GM12878 (cell line): Measurements from ENCODE around the gene RBM15. TPM values are rescaled to one million over a fixed set of nuclear protein-coding genes. Genes with fewer than 3 reads are reported as not detected.

ENCODE experiments used
- ATAC-seq: fragments of 200-7000 bp; cut with Tn5 transposase; 3 replicates; pipeline ENCODE4 v1.9.1; 2020; ENCODE audit warnings: mild to moderate bottlenecking, moderate library complexity
- BruUV-seq: library from RNA; stranded (reverse); fragments of 400-500 nt; replicated peaks from 2 replicates; lab custom pipeline; 2021; lab: Mats Ljungman, UMichigan
- CTCF ChIA-PET: fragments of 300-600 bp; sonication (Branson Sonifier 250); formaldehyde crosslinking; extraction: SDS; loops from one replicate; lab custom pipeline; 2021; ENCODE audit warnings: inconsistent platforms; lab: Yijun Ruan, JAX
- POLR2A ChIA-PET: fragments of 350-600 bp; formaldehyde crosslinking; extraction: SDS; loops from one replicate; lab custom pipeline; 2021; ENCODE audit warnings: inconsistent platforms; lab: Charles Lee
- RAD21 ChIA-PET: fragments of 300-600 bp; sonication (Branson Sonifier 250); formaldehyde crosslinking; loops from one replicate; lab custom pipeline; 2023; ENCODE audit warnings: antibody characterized with exemption; ENCODE audit not compliant: unreplicated experiment; lab: Charles Lee
- SMC1A ChIA-PET: fragments of 300-600 bp; sonication (Branson Sonifier 250); formaldehyde crosslinking; loops from one replicate; lab custom pipeline; 2023; ENCODE audit not compliant: unreplicated experiment, uncharacterized antibody; lab: Charles Lee
- DNase-seq: peaks from one replicate; pipeline ENCODE4 v3.0.0-alpha.2; 2011; ENCODE audit warnings: low read depth, low spot score
- FAIRE-seq: peaks from 3 replicates; lab custom pipeline; 2011; peaks lifted over from hg19 to GRCh38; lab: Jason Lieb, UNC
- H2AFZ ChIP-seq: 2 replicates; pipeline ENCODE4 v1.6.0; 2011; ENCODE audit warnings: low read depth, low read length, control low read depth; ENCODE audit not compliant: control insufficient read depth
- H3K27ac ChIP-seq: 2 replicates; pipeline ENCODE4 v1.5.1; 2011; ENCODE audit warnings: control low read depth; ENCODE audit not compliant: control insufficient read depth, insufficient read depth
- H3K27me3 ChIP-seq, 2 experiments: replicated peaks in 1 of 2; 2 replicates each; pipeline versions ENCODE4 v1.6.0 to v1.6.1; 2011; ENCODE audit warnings: low read length in 1 of 2; ENCODE audit not compliant: control insufficient read depth in 2 of 2, insufficient read depth in 2 of 2
- H3K36me3 ChIP-seq, 2 experiments: 2 replicates each; pipeline ENCODE4 v1.5.1; 2011; ENCODE audit warnings: low read length in 1 of 2; ENCODE audit not compliant: control insufficient read depth in 2 of 2, insufficient read depth in 2 of 2
- H3K4me1 ChIP-seq: 2 replicates; pipeline ENCODE4 v1.6.1; 2011; ENCODE audit warnings: mild to moderate bottlenecking, low read length, moderate library complexity, mixed read lengths; ENCODE audit not compliant: control insufficient read depth, insufficient read depth
- H3K4me2 ChIP-seq: 2 replicates; pipeline ENCODE4 v1.6.0; 2011; ENCODE audit warnings: control low read depth; ENCODE audit not compliant: control insufficient read depth, insufficient read depth
- H3K4me3 ChIP-seq: fragments of 200-600 bp; sonication (generic); 2 replicates; pipeline ENCODE4 v1.5.1; 2016
- H3K79me2 ChIP-seq: 2 replicates; pipeline ENCODE4 v1.6.0; 2011; ENCODE audit warnings: low read length; ENCODE audit not compliant: control insufficient read depth, insufficient read depth
- H3K9ac ChIP-seq: 2 replicates; pipeline ENCODE4 v1.8.0; 2011; ENCODE audit warnings: low read length, control low read depth, mixed read lengths; ENCODE audit not compliant: control insufficient read depth, insufficient read depth
- H3K9me3 ChIP-seq: replicated peaks from 3 replicates; pipeline ENCODE4 v1.5.1; 2011; ENCODE audit warnings: mild to moderate bottlenecking, low read length; ENCODE audit not compliant: control insufficient read depth, insufficient read depth
- H4K20me1 ChIP-seq: 2 replicates; pipeline ENCODE4 v1.6.0; 2011; ENCODE audit not compliant: control insufficient read depth, insufficient read depth
- CBX3 ChIP-seq: fragments of 200-600 bp; sonication (generic); IDR thresholded peaks from 2 replicates; pipeline ENCODE4 v1.6.1; 2016; ENCODE audit warnings: low read depth, borderline replicate concordance
- CHD2 ChIP-seq: IDR thresholded peaks from 2 replicates; pipeline ENCODE4 v1.6.1; 2011; ENCODE audit warnings: low read depth, low read length, improper control_type of control experiment, borderline replicate concordance
- CREB1 ChIP-seq: IDR thresholded peaks from 2 replicates; pipeline ENCODE4 v1.6.1; 2012; ENCODE audit warnings: low read depth, mild to moderate bottlenecking, inconsistent platforms
- EP300 ChIP-seq, 2 experiments: fragments of 150-350 bp in 1 of 2; IDR thresholded peaks; 2 replicates each; pipeline ENCODE4 v1.6.1; 2011 to 2012; ENCODE audit warnings: low read depth in 2 of 2, low read length in 2 of 2, borderline replicate concordance in 1 of 2, improper control_type of control experiment in 1 of 2, inconsistent platforms in 1 of 2; ENCODE audit not compliant: control insufficient read depth in 1 of 2
- GABPA ChIP-seq: IDR thresholded peaks from 2 replicates; pipeline ENCODE4 v1.6.1; 2014; ENCODE audit warnings: antibody characterized with exemption, low read depth, mild to moderate bottlenecking, inconsistent platforms
- NFYB ChIP-seq: IDR thresholded peaks from 2 replicates; pipeline ENCODE4 v1.6.1; 2011; ENCODE audit warnings: low read depth, mild to moderate bottlenecking, low read length, improper control_type of control experiment, moderate library complexity; ENCODE audit not compliant: insufficient read depth
- POLR2AphosphoS5 ChIP-seq: IDR thresholded peaks from 2 replicates; pipeline ENCODE4 v1.6.1; 2011; ENCODE audit warnings: mild to moderate bottlenecking, low read length, inconsistent platforms
- SIX5 ChIP-seq: IDR thresholded peaks from 2 replicates; pipeline ENCODE4 v1.6.1; 2011; ENCODE audit warnings: mild to moderate bottlenecking, low read depth, low read length, moderate library complexity; ENCODE audit not compliant: severe bottlenecking
- TAF1 ChIP-seq: IDR thresholded peaks from 2 replicates; pipeline ENCODE4 v1.6.1; 2011; ENCODE audit warnings: mild to moderate bottlenecking, low read depth, low read length, borderline replicate concordance
- WRNIP1 ChIP-seq: IDR thresholded peaks from 2 replicates; pipeline ENCODE4 v1.6.1; 2011; ENCODE audit warnings: low read depth, low read length, improper control_type of control experiment, borderline replicate concordance
- ZNF207 ChIP-seq: fragments of 450-650 bp; IDR thresholded peaks from 2 replicates; pipeline ENCODE4 v1.6.1; 2014; ENCODE audit warnings: antibody characterized with exemption, mild to moderate bottlenecking, borderline replicate concordance
- WGBS: methylation state at CpG from one replicate; pipeline ENCODE4 v1.1.6; 2016; ENCODE audit warnings: low lambda C conversion rate; ENCODE audit not compliant: insufficient replicate concordance, insufficient coverage; ENCODE audit errors: missing lambda C conversion rate; 5-methylcytosine and 5-hydroxymethylcytosine counted together
- in situ Hi-C: fragments of 300-500 bp; cut with MboI; formaldehyde crosslinking; loops from 9 replicates; pipeline ENCODE4 v1.14.3; 2018; ENCODE audit warnings: mixed read lengths
- intact Hi-C: fragments of 100-400 bp; cut with micrococcal nuclease; formaldehyde crosslinking; loops from one replicate; pipeline ENCODE4 v1.14.2; 2022; ENCODE audit not compliant: unreplicated experiment
- polyA plus RNA-seq, 11 experiments: library from polyadenylated mRNA; depleted of rRNA in 4 of 11; unstranded in 6 of 11; stranded (reverse) in 5 of 11; fragments of >200 nt; fragmentation: Nextera tagmentation in 4 of 11; fragmentation: Illumina TruSeq in 1 of 11; extraction: Ambion mirVana in 4 of 11; extraction: Trizol in 1 of 11; gene quantifications; 1 replicate in 1 of 11; 2 replicates in 10 of 11; pipeline versions ENCODE4 v1.2.1 to v1.2.3, GENCODE V29; 2011 to 2016; ENCODE audit warnings: inconsistent platforms in 2 of 11, missing spikeins in 2 of 11, low read depth in 1 of 11
- total RNA-seq, 4 experiments: library from RNA; depleted of rRNA in 3 of 4; stranded (reverse); fragments of >200 nt in 3 of 4; fragmentation: Illumina TruSeq in 1 of 4; extraction: Trizol in 1 of 4; gene quantifications; 2 replicates each; pipeline versions ENCODE4 v1.2.1 to v1.2.3, GENCODE V29; 2013 to 2021
- TF ChIP-seq, protein P1 (sequence below): fragments of 450-650 bp; IDR thresholded peaks from 2 replicates; pipeline ENCODE4 v1.6.1; 2017; ENCODE audit warnings: mild to moderate bottlenecking, low read depth, inconsistent platforms; ENCODE audit not compliant: poor library complexity, severe bottlenecking
- TF ChIP-seq, protein P2 (sequence below): fragments of 450-650 bp; formaldehyde crosslinking; IDR thresholded peaks from 2 replicates; pipeline ENCODE4 v1.5.0; 2022; ENCODE audit warnings: mild to moderate bottlenecking, missing genetic modification characterization

Gene RBM15
- total and polyA plus RNA-seq, 10 of the 15 experiments (the other 5 are each of a cell fraction or from before 2014, with no cell fraction given), result 3.1 to 63.2 (median 26.7) TPM

DNA sequence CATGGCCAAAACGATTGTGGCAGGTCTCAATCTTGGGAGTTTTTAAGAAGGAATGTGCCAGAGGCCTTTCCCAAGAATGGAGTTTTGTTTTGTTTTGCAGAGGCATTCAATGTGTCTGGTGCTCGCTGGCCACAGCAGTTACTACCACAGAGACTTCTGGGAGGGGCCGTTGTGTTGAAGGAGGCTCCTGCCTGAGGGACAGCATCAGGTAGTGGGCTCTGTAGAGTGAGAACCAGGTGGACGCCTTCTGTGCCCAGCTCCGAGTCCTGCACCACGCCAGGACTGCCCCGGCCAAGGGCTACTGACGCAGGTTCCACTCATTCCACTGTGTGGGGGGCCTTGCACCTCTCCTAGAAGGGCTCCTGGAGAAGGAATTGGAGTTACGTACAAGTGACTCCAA lies 44.9 kb upstream of the RBM15 start:
- H2AFZ ChIP-seq, result no peak overlapping the region
- no peaks in the 10 kb centered on the region for H3K4me1 ChIP-seq
- intact Hi-C loops, result no loop called here
- H3K27me3 ChIP-seq, result no peaks in the 10 kb centered on the region
- ATAC-seq (no peak), DNase-seq (no peak), FAIRE-seq (no peak)
- H3K9ac ChIP-seq, result no peak overlapping the region
- ChIA-PET RAD21 (no interaction called here), POLR2A (no interaction called here), SMC1A (interaction anchor here (0.6 kb wide), 1 partner anchor 91 kb away, joined by 3 read pairs; no protein-coding TSS in a partner anchor), CTCF (interaction anchor here (1.1 to 2.7 kb wide), 3 partner anchors 16 to 86 kb away, joined by 4 to 11 read pairs (median 4); no protein-coding TSS in a partner anchor)
- H4K20me1 ChIP-seq, result no peaks in the 10 kb centered on the region
- no peaks in the 10 kb centered on the region for H3K36me3 ChIP-seq
- in situ Hi-C loops, result no loop called here
- H3K27ac ChIP-seq, result no peak overlapping the region
- H3K79me2 ChIP-seq, result no peaks in the 10 kb centered on the region
- H3K4me2 ChIP-seq, result no peak overlapping the region
- BruUV-seq, result no TSS peak
- H3K9me3 ChIP-seq, result no peaks in the 10 kb centered on the region
- H3K4me3 ChIP-seq, result no peak overlapping the region
- TF ChIP-seq TAF1 (no peak), CREB1 (no peak), CHD2 (no peak), ZNF207 (no peak), NFYB (no peak), SIX5 (no peak), EP300 (IDR thresholded peaks at IDR 0.05; ENCODE audit: borderline replicate concordance in 1 of 2, control insufficient read depth in 1 of 2, low read depth in 2 of 2, low read length in 2 of 2) (no peak), POLR2AphosphoS5 (no peak), CBX3 (no peak), WRNIP1 (no peak), GABPA (no peak)
- TF ChIP-seq, protein P1, sequence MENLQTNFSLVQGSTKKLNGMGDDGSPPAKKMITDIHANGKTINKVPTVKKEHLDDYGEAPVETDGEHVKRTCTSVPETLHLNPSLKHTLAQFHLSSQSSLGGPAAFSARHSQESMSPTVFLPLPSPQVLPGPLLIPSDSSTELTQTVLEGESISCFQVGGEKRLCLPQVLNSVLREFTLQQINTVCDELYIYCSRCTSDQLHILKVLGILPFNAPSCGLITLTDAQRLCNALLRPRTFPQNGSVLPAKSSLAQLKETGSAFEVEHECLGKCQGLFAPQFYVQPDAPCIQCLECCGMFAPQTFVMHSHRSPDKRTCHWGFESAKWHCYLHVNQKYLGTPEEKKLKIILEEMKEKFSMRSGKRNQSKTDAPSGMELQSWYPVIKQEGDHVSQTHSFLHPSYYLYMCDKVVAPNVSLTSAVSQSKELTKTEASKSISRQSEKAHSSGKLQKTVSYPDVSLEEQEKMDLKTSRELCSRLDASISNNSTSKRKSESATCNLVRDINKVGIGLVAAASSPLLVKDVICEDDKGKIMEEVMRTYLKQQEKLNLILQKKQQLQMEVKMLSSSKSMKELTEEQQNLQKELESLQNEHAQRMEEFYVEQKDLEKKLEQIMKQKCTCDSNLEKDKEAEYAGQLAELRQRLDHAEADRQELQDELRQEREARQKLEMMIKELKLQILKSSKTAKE, result no peak
- TF ChIP-seq, protein P2, sequence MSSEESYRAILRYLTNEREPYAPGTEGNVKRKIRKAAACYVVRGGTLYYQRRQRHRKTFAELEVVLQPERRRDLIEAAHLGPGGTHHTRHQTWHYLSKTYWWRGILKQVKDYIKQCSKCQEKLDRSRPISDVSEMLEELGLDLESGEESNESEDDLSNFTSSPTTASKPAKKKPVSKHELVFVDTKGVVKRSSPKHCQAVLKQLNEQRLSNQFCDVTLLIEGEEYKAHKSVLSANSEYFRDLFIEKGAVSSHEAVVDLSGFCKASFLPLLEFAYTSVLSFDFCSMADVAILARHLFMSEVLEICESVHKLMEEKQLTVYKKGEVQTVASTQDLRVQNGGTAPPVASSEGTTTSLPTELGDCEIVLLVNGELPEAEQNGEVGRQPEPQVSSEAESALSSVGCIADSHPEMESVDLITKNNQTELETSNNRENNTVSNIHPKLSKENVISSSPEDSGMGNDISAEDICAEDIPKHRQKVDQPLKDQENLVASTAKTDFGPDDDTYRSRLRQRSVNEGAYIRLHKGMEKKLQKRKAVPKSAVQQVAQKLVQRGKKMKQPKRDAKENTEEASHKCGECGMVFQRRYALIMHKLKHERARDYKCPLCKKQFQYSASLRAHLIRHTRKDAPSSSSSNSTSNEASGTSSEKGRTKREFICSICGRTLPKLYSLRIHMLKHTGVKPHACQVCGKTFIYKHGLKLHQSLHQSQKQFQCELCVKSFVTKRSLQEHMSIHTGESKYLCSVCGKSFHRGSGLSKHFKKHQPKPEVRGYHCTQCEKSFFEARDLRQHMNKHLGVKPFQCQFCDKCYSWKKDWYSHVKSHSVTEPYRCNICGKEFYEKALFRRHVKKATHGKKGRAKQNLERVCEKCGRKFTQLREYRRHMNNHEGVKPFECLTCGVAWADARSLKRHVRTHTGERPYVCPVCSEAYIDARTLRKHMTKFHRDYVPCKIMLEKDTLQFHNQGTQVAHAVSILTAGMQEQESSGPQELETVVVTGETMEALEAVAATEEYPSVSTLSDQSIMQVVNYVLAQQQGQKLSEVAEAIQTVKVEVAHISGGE (CRISPR knock-in tag), result no peak
- WGBS, result 41% methylated on average over 9 of the region's 9 CpGs
